EH (cell line): ENCODE results near the gene GABRA6.
"Not testable (repeated sequence)": the region's sequence is repeated elsewhere in the genome, so short reads cannot be mapped to it uniquely, and the experiment has no call there.

Experiments used
- DNase-seq: peaks from one replicate; pipeline ENCODE4 v3.0.0-alpha.2; 2015; ENCODE audit warnings: low read depth

GABRA6 gene

DNA sequence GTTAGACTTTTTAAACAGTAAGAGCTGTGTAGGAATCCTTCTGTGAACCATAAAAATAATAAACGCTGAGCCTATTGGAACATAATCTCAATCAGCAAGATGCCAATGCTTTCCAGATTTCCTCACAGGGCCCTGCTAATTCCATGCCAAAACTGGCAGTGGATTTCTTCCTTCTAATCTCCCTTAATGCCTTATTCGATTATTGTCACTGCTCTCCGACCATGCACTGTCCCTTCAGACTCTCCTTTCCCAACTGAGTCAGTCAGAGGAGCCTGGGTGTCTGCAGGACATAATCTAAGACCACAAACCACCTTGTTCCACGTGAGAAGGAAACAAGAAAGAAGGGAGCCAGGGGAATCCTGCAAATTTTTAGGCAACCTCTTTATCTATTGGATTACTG lies at the start of gene GABRA6:
GABRA6 (plus strand) TSS at position 261 of the 400 bp plus-strand sequence. CDS start 269 bp downstream, outside the sequence.
- no peak for DNase-seq

- no peak for DNase-seq
These were observed 47.9 kb upstream of the GABRA6 start for GRCh38 chr5:161637591-161637990.

DNA sequence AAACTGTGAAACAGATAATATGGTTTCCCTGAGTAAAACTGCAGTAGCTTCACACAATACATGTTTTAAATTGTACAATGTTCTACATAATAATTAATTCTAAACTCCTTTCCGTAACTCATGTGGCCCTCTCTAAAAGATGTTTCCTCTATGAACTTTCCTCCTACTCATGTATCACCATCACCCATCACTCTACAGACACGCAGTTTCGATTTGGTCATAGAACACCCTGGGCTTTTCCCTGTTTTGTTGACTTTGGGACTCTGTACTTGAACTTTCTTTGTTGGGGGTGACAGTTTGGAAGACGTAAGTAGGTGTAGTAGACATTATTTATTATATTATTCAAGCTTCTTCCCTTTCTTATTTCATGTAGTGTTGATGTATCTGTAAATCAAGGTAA lies 44.1 kb upstream of the GABRA6 start:
- no peak for DNase-seq

GRCh38 chr5:161645264-161645663 lies 40.3 kb upstream of the GABRA6 start:
- DNase-seq, result no peak

GRCh38 chr5:161651926-161652325 lies 33.6 kb upstream of the GABRA6 start:
- not testable (repeated sequence) for DNase-seq

DNA sequence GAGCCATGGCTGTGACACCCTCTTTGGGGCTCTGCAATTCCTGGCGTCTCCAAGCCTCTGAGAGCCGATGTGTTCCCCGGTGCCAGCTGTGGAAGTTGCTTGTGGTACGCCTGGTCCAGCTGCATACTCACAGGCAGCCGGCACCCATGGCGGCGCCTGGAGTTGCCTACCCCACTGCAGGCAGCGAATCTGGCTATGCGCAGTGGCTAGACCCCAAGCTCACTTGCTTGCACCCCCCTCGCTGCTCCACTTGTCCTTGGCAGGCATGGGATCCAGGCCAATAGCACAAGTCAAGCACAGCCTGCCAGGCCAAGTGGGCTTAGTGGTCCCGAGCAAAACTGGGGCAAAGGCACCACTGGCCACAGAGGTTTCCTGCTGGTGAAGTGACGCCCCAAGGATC lies 24.7 kb upstream of the GABRA6 start:
- DNase-seq, result no peak

- no peak for DNase-seq
These were observed 22.1 kb upstream of the GABRA6 start for GRCh38 chr5:161663431-161663830.

- DNase-seq, result no peak
These were observed 9.4 kb upstream of the GABRA6 start for GRCh38 chr5:161676103-161676502.

DNA sequence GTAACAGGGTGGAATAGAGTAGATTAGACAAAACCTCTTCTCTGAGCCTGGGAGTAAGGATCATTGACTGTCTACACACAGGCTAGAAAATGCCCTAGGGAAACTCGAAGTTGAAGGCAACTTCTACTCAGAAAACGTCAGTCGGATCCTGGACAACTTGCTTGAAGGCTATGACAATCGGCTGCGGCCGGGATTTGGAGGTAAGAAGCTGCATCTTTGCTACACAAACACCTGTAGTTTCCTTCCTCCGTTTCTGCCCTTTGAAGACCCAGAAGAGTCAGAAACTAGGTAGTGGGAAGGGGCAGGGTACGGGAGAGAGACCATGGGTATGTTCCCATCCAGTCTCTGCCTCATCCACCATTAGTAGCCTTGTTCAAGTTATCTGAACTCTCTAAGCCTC lies 628 bp downstream of the GABRA6 start:
- no peak for DNase-seq

- DNase-seq, result no peak
These were observed 1.4 kb downstream of the GABRA6 start for GRCh38 chr5:161686881-161687280.

DNA sequence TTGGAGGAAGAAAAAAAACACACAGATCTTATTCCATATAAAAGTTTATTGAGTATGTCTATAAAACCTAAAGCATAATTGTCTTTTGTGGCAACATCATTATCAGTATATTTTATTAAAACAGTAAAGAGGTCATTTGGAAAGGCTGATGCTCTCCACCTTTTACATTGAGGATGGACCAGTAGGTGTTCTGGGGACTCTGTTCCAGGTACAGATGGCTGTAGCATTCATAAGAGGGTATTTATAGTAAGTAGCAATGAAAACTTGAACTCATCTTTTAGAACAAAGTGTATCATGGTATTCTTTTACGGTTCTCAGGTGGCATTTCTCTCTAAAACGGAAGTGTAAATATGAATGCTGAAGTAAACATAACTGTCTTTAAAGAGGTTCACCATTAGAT lies 1.8 kb downstream of the GABRA6 start:
- DNase-seq, result no peak

DNA sequence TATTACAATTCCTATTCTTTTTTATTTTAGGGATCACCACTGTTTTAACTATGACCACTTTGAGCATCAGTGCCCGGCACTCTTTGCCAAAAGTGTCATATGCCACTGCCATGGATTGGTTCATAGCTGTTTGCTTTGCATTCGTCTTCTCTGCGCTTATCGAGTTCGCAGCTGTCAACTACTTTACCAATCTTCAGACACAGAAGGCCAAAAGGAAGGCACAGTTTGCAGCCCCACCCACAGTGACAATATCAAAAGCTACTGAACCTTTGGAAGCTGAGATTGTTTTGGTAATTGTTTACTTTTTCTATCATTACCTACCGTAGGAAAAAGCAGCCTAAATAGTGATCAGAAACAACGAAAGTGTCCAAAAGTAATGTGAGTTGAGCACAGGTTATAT lies 6.4 kb downstream of the GABRA6 start:
- no peak for DNase-seq

- no peak for DNase-seq
These were observed 11.5 kb downstream of the GABRA6 start for GRCh38 chr5:161697001-161697400.

DNA sequence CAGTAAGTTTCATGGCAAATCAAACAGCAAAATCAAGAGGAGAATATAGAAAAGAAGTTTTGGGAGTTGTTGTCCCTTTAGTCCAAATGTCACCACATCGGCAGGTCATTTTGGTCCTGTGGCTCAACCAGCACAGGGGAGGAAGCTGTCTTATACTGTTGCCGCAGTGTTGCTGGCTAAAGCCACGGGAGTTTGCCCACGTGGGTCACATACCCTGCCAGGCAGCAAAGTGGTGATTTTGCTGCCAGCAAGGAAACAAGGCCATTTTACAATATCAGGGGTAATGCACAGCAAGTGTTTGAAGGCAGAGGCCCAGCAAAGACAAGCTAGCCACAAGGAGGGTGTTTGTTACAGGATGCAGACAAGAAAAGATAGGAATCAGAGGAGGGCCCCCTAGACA lies 14.5 kb downstream of the GABRA6 start:
- no peak for DNase-seq

GRCh38 chr5:161703528-161703927 lies 18.0 kb downstream of the GABRA6 start:
- DNase-seq, result no peak

GRCh38 chr5:161707382-161707781 lies 21.9 kb downstream of the GABRA6 start:
- DNase-seq, result no peak

GRCh38 chr5:161709239-161709638 lies 23.7 kb downstream of the GABRA6 start:
- no peak for DNase-seq

GRCh38 chr5:161713042-161713441 lies 27.5 kb downstream of the GABRA6 start:
- no peak for DNase-seq

GRCh38 chr5:161719157-161719556 lies 33.6 kb downstream of the GABRA6 start:
- no peak for DNase-seq

DNA sequence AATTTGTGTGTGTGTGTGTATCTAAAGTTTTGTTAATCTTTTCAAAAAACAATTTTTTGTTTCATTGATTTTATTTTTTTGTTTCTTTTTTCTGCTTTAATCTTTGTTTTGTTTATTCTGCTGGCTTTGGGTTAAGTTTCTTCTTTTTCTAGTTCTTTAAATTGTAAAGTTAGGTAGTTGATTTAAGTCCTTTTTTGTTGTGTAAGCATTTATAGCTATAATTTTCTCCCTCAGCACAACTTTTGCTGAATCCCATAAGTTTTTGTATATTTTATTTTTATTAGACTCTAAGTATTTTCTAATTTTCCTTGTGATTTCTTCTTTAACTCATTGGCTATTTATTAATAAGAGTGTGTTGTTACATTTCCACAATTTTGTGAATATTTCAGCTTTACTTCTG lies 34.9 kb downstream of the GABRA6 start:
- no peak for DNase-seq

- no peak for DNase-seq
These were observed 49.2 kb downstream of the GABRA6 start for GRCh38 chr5:161734741-161735140.

GRCh38 chr5:161740433-161740832 lies 54.9 kb downstream of the GABRA6 start:
- no peak for DNase-seq

DNA sequence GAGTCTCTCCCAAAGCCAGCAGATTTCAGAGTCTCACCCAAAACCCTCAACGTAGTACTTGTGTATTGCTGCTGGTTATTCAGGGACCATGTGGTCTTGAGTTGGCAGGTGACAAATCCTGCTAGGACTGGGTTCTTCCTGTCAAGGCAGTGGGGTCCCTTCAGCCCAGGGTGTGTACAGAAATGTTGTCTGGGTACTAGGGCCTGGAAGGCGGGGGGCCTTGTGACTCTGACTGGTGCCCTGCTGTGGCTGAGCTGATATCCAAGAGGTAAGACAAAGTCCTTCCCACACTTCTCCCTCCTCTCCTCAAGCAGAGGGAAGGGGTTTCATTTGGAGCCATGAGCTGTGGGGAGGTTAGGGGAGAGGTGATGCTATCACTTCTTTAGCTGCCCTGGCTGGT lies 58.8 kb downstream of the GABRA6 start:
- DNase-seq, result no peak

- no peak for DNase-seq
These were observed 59.9 kb downstream of the GABRA6 start for GRCh38 chr5:161745392-161745791.

GRCh38 chr5:161751265-161751664 lies 65.7 kb downstream of the GABRA6 start:
- DNase-seq, result no peak
